ENCODE results near the gene FARP1.
A peak's percentile ranks its signal among the peaks of the same experiment; 100 is the strongest.

Gene FARP1

DNA sequence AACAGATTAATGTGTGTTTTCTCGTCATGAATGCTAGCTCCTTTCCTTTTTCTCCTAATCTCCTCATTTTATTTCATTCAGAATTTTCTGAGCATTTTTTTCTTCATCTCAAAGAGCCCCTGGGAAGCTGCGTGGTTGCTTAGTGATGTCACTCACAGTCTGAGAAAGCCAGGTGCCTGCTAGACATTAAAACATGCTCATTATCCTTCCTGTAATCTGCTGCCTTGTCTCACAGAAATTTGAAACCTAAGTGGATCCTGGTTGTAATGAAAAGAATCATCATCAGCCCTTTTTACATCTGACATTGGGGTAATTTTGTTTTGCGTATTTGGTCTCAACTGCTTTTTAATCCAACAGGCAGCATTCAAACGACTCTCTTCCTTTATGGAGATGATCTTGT lies 142.4 kb downstream of the FARP1 start (continued):
- peak; percentile 29; the same call in 1 of the 2 replicates for TF ChIP-seq ZNF394 (tag by site-specific recombination; IDR thresholded peaks at IDR 0.05; ENCODE audit: borderline replicate concordance)
- TF ChIP-seq, protein P1, sequence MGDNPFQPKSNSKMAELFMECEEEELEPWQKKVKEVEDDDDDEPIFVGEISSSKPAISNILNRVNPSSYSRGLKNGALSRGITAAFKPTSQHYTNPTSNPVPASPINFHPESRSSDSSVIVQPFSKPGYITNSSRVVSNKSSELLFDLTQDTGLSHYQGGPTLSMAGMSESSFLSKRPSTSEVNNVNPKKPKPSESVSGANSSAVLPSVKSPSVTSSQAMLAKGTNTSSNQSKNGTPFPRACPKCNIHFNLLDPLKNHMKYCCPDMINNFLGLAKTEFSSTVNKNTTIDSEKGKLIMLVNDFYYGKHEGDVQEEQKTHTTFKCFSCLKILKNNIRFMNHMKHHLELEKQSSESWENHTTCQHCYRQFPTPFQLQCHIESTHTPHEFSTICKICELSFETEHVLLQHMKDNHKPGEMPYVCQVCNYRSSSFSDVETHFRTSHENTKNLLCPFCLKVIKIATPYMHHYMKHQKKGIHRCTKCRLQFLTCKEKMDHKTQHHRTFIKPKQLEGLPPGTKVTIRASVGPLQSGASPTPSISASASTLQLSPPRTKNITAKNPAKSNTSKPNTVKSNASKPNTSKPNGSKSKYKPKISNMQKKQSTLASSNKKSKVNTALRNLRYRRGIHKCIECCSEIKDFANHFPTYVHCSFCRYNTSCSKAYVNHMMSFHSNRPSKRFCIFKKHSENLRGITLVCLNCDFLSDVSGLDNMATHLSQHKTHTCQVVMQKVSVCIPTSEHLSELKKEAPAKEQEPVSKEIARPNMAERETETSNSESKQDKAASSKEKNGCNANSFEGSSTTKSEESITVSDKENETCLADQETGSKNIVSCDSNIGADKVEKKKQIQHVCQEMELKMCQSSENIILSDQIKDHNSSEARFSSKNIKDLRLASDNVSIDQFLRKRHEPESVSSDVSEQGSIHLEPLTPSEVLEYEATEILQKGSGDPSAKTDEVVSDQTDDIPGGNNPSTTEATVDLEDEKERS (tag by site-specific recombination; IDR thresholded peaks at IDR 0.05) = no peak
- TF ChIP-seq, protein P2, sequence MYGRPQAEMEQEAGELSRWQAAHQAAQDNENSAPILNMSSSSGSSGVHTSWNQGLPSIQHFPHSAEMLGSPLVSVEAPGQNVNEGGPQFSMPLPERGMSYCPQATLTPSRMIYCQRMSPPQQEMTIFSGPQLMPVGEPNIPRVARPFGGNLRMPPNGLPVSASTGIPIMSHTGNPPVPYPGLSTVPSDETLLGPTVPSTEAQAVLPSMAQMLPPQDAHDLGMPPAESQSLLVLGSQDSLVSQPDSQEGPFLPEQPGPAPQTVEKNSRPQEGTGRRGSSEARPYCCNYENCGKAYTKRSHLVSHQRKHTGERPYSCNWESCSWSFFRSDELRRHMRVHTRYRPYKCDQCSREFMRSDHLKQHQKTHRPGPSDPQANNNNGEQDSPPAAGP (tag by site-specific recombination; IDR thresholded peaks at IDR 0.05) = no peak
- no peak for TF ChIP-seq SETDB1 (IDR thresholded peaks at IDR 0.05; ENCODE audit: insufficient read length, low read length)
- TF ChIP-seq ZNF555 (tag by site-specific recombination; conservative IDR thresholded peaks at IDR 0.05) = no peak
- TF ChIP-seq, protein P3, sequence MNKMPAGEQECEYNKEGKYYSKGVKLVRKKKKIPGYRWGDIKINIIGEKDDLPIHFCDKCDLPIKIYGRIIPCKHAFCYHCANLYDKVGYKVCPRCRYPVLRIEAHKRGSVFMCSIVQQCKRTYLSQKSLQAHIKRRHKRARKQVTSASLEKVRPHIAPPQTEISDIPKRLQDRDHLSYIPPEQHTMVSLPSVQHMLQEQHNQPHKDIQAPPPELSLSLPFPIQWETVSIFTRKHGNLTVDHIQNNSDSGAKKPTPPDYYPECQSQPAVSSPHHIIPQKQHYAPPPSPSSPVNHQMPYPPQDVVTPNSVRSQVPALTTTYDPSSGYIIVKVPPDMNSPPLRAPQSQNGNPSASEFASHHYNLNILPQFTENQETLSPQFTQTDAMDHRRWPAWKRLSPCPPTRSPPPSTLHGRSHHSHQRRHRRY (tag by site-specific recombination; IDR thresholded peaks at IDR 0.05) = no peak
- TF ChIP-seq, protein P4, sequence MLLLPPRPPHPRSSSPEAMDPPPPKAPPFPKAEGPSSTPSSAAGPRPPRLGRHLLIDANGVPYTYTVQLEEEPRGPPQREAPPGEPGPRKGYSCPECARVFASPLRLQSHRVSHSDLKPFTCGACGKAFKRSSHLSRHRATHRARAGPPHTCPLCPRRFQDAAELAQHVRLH (tag by site-specific recombination; IDR thresholded peaks at IDR 0.05) = no peak
- TF ChIP-seq, protein P5, sequence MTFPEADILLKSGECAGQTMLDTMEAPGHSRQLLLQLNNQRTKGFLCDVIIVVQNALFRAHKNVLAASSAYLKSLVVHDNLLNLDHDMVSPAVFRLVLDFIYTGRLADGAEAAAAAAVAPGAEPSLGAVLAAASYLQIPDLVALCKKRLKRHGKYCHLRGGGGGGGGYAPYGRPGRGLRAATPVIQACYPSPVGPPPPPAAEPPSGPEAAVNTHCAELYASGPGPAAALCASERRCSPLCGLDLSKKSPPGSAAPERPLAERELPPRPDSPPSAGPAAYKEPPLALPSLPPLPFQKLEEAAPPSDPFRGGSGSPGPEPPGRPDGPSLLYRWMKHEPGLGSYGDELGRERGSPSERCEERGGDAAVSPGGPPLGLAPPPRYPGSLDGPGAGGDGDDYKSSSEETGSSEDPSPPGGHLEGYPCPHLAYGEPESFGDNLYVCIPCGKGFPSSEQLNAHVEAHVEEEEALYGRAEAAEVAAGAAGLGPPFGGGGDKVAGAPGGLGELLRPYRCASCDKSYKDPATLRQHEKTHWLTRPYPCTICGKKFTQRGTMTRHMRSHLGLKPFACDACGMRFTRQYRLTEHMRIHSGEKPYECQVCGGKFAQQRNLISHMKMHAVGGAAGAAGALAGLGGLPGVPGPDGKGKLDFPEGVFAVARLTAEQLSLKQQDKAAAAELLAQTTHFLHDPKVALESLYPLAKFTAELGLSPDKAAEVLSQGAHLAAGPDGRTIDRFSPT (tag by site-specific recombination; IDR thresholded peaks at IDR 0.05) = peak; percentile 29; the same call in 1 of the 2 replicates
- TF ChIP-seq OVOL3 (tag by site-specific recombination; IDR thresholded peaks at IDR 0.05) = no peak
- TF ChIP-seq, protein P6, sequence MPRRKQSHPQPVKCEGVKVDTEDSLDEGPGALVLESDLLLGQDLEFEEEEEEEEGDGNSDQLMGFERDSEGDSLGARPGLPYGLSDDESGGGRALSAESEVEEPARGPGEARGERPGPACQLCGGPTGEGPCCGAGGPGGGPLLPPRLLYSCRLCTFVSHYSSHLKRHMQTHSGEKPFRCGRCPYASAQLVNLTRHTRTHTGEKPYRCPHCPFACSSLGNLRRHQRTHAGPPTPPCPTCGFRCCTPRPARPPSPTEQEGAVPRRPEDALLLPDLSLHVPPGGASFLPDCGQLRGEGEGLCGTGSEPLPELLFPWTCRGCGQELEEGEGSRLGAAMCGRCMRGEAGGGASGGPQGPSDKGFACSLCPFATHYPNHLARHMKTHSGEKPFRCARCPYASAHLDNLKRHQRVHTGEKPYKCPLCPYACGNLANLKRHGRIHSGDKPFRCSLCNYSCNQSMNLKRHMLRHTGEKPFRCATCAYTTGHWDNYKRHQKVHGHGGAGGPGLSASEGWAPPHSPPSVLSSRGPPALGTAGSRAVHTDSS (tag by site-specific recombination; IDR thresholded peaks at IDR 0.05) = no peak
- TF ChIP-seq SCRT2 (tag by site-specific recombination; IDR thresholded peaks at IDR 0.05) = no peak; the same call in 1 of the 2 replicates
- TF ChIP-seq, protein P7, sequence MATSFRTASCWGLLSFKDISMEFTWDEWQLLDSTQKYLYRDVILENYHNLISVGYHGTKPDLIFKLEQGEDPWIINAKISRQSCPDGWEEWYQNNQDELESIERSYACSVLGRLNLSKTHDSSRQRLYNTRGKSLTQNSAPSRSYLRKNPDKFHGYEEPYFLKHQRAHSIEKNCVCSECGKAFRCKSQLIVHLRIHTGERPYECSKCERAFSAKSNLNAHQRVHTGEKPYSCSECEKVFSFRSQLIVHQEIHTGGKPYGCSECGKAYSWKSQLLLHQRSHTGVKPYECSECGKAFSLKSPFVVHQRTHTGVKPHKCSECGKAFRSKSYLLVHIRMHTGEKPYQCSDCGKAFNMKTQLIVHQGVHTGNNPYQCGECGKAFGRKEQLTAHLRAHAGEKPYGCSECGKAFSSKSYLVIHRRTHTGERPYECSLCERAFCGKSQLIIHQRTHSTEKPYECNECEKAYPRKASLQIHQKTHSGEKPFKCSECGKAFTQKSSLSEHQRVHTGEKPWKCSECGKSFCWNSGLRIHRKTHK (tag by site-specific recombination; IDR thresholded peaks at IDR 0.05) = no peak
- peak; percentile 78 for TF ChIP-seq ZNF366 (tag by site-specific recombination; conservative IDR thresholded peaks at IDR 0.05)
- TF ChIP-seq, protein P8, sequence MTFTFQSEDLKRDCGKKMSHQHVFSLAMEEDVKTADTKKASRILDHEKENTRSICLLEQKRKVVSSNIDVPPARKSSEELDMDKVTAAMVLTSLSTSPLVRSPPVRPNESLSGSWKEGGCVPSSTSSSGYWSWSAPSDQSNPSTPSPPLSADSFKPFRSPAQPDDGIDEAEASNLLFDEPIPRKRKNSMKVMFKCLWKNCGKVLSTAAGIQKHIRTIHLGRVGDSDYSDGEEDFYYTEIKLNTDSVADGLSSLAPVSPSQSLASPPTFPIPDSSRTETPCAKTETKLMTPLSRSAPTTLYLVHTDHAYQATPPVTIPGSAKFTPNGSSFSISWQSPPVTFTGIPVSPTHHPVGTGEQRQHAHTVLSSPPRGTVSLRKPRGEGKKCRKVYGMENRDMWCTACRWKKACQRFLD (tag by site-specific recombination; IDR thresholded peaks at IDR 0.05) = no peak
- TF ChIP-seq, protein P9, sequence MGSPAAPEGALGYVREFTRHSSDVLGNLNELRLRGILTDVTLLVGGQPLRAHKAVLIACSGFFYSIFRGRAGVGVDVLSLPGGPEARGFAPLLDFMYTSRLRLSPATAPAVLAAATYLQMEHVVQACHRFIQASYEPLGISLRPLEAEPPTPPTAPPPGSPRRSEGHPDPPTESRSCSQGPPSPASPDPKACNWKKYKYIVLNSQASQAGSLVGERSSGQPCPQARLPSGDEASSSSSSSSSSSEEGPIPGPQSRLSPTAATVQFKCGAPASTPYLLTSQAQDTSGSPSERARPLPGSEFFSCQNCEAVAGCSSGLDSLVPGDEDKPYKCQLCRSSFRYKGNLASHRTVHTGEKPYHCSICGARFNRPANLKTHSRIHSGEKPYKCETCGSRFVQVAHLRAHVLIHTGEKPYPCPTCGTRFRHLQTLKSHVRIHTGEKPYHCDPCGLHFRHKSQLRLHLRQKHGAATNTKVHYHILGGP (tag by site-specific recombination; IDR thresholded peaks at IDR 0.05) = no peak
- TF ChIP-seq ZNF600 (tag by site-specific recombination; IDR thresholded peaks at IDR 0.05) = no peak
- TF ChIP-seq ZNF664 (tag by site-specific recombination; IDR thresholded peaks at IDR 0.05) = no peak
- no peak for TF ChIP-seq GLI2 (tag by site-specific recombination; IDR thresholded peaks at IDR 0.05; ENCODE audit: borderline replicate concordance, low read depth)
- TF ChIP-seq, protein P10, sequence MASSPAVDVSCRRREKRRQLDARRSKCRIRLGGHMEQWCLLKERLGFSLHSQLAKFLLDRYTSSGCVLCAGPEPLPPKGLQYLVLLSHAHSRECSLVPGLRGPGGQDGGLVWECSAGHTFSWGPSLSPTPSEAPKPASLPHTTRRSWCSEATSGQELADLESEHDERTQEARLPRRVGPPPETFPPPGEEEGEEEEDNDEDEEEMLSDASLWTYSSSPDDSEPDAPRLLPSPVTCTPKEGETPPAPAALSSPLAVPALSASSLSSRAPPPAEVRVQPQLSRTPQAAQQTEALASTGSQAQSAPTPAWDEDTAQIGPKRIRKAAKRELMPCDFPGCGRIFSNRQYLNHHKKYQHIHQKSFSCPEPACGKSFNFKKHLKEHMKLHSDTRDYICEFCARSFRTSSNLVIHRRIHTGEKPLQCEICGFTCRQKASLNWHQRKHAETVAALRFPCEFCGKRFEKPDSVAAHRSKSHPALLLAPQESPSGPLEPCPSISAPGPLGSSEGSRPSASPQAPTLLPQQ (tag by site-specific recombination; IDR thresholded peaks at IDR 0.05) = no peak
- TF ChIP-seq, protein P11, sequence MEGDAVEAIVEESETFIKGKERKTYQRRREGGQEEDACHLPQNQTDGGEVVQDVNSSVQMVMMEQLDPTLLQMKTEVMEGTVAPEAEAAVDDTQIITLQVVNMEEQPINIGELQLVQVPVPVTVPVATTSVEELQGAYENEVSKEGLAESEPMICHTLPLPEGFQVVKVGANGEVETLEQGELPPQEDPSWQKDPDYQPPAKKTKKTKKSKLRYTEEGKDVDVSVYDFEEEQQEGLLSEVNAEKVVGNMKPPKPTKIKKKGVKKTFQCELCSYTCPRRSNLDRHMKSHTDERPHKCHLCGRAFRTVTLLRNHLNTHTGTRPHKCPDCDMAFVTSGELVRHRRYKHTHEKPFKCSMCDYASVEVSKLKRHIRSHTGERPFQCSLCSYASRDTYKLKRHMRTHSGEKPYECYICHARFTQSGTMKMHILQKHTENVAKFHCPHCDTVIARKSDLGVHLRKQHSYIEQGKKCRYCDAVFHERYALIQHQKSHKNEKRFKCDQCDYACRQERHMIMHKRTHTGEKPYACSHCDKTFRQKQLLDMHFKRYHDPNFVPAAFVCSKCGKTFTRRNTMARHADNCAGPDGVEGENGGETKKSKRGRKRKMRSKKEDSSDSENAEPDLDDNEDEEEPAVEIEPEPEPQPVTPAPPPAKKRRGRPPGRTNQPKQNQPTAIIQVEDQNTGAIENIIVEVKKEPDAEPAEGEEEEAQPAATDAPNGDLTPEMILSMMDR (tag by site-specific recombination; IDR thresholded peaks at IDR 0.05) = no peak
